OCI-LY1 (cell line): Measurements from ENCODE around the gene DTNBP1.

ENCODE experiments used
- H2AFZ ChIP-seq: fragments of 200-600 bp; sonication (generic), shearing (Covaris generic); 2 replicates; pipeline ENCODE4 v1.6.0; 2014; ENCODE audit warnings: antibody characterized with exemption, mild to moderate bottlenecking, low read length
- H3F3A ChIP-seq: fragments of 200-600 bp; sonication (generic), shearing (Covaris generic); 2 replicates; pipeline ENCODE4 v1.6.0; 2014; ENCODE audit warnings: mild to moderate bottlenecking, antibody characterized with exemption, low read length, moderate library complexity; ENCODE audit not compliant: insufficient read depth
- H3K27ac ChIP-seq: fragments of 200-600 bp; sonication (generic); 2 replicates; pipeline ENCODE4 v1.5.1; 2014; ENCODE audit warnings: low read length, mixed run types, mild to moderate bottlenecking, low read depth; ENCODE audit not compliant: poor library complexity, severe bottlenecking
- H3K27me3 ChIP-seq: fragments of 200-600 bp; sonication (generic); 2 replicates; pipeline ENCODE4 v1.6.0; 2014; ENCODE audit warnings: antibody characterized with exemption, mild to moderate bottlenecking, low read length, moderate library complexity; ENCODE audit not compliant: insufficient read depth
- H3K36me3 ChIP-seq: fragments of 200-600 bp; sonication (generic); 2 replicates; pipeline ENCODE4 v1.6.1; 2014; ENCODE audit warnings: mild to moderate bottlenecking, antibody characterized with exemption, low read length, moderate library complexity, mixed read lengths; ENCODE audit not compliant: insufficient read depth
- H3K4me1 ChIP-seq: fragments of 200-600 bp; sonication (generic); 2 replicates; pipeline ENCODE4 v1.5.1; 2014; ENCODE audit warnings: mild to moderate bottlenecking, low read length, moderate library complexity; ENCODE audit not compliant: insufficient read depth, severe bottlenecking
- H3K4me2 ChIP-seq: fragments of 200-600 bp; sonication (generic), shearing (Covaris generic); 2 replicates; pipeline ENCODE4 v1.6.1; 2014; ENCODE audit warnings: low read length
- H3K4me3 ChIP-seq: fragments of 200-600 bp; sonication (generic); 2 replicates; pipeline ENCODE4 v1.5.1; 2014; ENCODE audit warnings: low read length, low read depth, mild to moderate bottlenecking, mixed read lengths; ENCODE audit not compliant: poor library complexity, severe bottlenecking
- H3K79me2 ChIP-seq: fragments of 200-600 bp; shearing (Covaris generic); 2 replicates; pipeline ENCODE4 v1.6.1; 2016; ENCODE audit warnings: mixed run types, low read length, mixed read lengths; ENCODE audit not compliant: insufficient read depth
- H3K9ac ChIP-seq: fragments of 200-600 bp; sonication (generic), shearing (Covaris generic); 2 replicates; pipeline ENCODE4 v1.6.1; 2014; ENCODE audit warnings: mild to moderate bottlenecking, low read length, mixed read lengths
- H3K9me2 ChIP-seq: fragments of 200-600 bp; sonication (generic), shearing (Covaris generic); 2 replicates; pipeline ENCODE4 v1.6.1; 2014; ENCODE audit warnings: low read depth, mild to moderate bottlenecking, low read length, mixed read lengths
- H3K9me3 ChIP-seq: fragments of 200-600 bp; shearing (Covaris generic); 2 replicates; pipeline ENCODE4 v1.6.1; 2014; ENCODE audit warnings: low read length, mixed read lengths
- H4K20me1 ChIP-seq: fragments of 200-600 bp; sonication (generic), shearing (Covaris generic); 2 replicates; pipeline ENCODE4 v1.6.0; 2016; ENCODE audit warnings: mild to moderate bottlenecking, low read length; ENCODE audit not compliant: insufficient read depth
- CTCF ChIP-seq: fragments of 200-600 bp; sonication (generic), shearing (Covaris generic); IDR thresholded peaks from 2 replicates; pipeline ENCODE4 v1.5.1; 2017; ENCODE audit warnings: mild to moderate bottlenecking, antibody characterized with exemption, low read length, moderate library complexity, mixed read lengths
- EZH2 ChIP-seq: fragments of 200-600 bp; sonication (generic), shearing (Covaris generic); IDR thresholded peaks from 2 replicates; pipeline ENCODE4 v1.8.0; 2017; ENCODE audit warnings: borderline replicate concordance, mixed run types, mild to moderate bottlenecking, antibody characterized with exemption, low read length, moderate library complexity, mixed read lengths

Gene DTNBP1

GRCh38 chr6:15551262-15551661 is 111.6 kb downstream of the DTNBP1 start:
- Histone ChIP-seq H3K4me1 (peaks cover 32% of the 10 kb centered on the region), H3K4me3 (peak overlapping the region; percentile 15), H3K9ac (no peak overlapping the region; the same call in 1 of the 2 replicates)

GRCh38 chr6:15550546-15551123 is 112.2 kb downstream of the DTNBP1 start:
- H3K9ac ChIP-seq: no peak overlapping the region
- H2AFZ ChIP-seq: no peak overlapping the region
- H3K9me2 ChIP-seq: no peaks in the 10 kb centered on the region
- H3F3A ChIP-seq: no peaks in the 10 kb centered on the region
- peak overlapping the region; percentile 72 for H3K27ac ChIP-seq
- no peaks in the 10 kb centered on the region for H3K36me3 ChIP-seq
- H3K4me3 ChIP-seq: no peak overlapping the region
- TF ChIP-seq EZH2 (no peak), CTCF (no peak)
- H3K27me3 ChIP-seq: no peaks in the 10 kb centered on the region
- H3K4me1 ChIP-seq: peaks cover 32% of the 10 kb centered on the region
- no peaks in the 10 kb centered on the region for H3K79me2 ChIP-seq
- H3K4me2 ChIP-seq: peak overlapping the region; percentile 42; the same call in 1 of the 2 replicates
- no peaks in the 10 kb centered on the region for H4K20me1 ChIP-seq
- no peaks in the 10 kb centered on the region for H3K9me3 ChIP-seq

More at GRCh38 chr6:15551262-15551661, 111.6 kb downstream of the DTNBP1 start:
- Histone ChIP-seq H3K9me2 (no peaks in the 10 kb centered on the region), H2AFZ (no peak overlapping the region), H3K4me2 (peak overlapping the region; percentile 42), H3K79me2 (no peaks in the 10 kb centered on the region), H3K36me3 (no peaks in the 10 kb centered on the region), H3K27ac (peak overlapping the region; percentile 72), H3F3A (no peaks in the 10 kb centered on the region), H3K9me3 (no peaks in the 10 kb centered on the region), H4K20me1 (no peaks in the 10 kb centered on the region), H3K27me3 (no peaks in the 10 kb centered on the region)
- TF ChIP-seq EZH2: no peak
- TF ChIP-seq CTCF: no peak

GRCh38 chr6:15549371-15549770 is 113.5 kb downstream of the DTNBP1 start:
- Histone ChIP-seq H3F3A (no peaks in the 10 kb centered on the region), H3K79me2 (no peaks in the 10 kb centered on the region), H3K36me3 (0 out of 2 replicates have a peak, but pooled peaks cover 3% of the 10 kb centered on the region), H3K9ac (no peak overlapping the region), H3K4me3 (no peak overlapping the region), H3K9me3 (no peaks in the 10 kb centered on the region), H2AFZ (no peak overlapping the region), H3K27me3 (no peaks in the 10 kb centered on the region), H3K4me2 (no peak overlapping the region), H3K27ac (peak overlapping the region; percentile 9), H3K4me1 (peaks cover 32% of the 10 kb centered on the region), H4K20me1 (no peaks in the 10 kb centered on the region), H3K9me2 (no peaks in the 10 kb centered on the region)
- no peak for TF ChIP-seq CTCF
- no peak for TF ChIP-seq EZH2
